Measurements from ENCODE around the gene KCTD8. TPM values are rescaled to one million over a fixed set of nuclear protein-coding genes. Genes with fewer than 3 reads are reported as not detected.

Gene KCTD8
- total RNA-seq, 1 donor from 2014 or later, result not detected

GRCh38 chr4:44162538-44163270 lies 285.9 kb downstream of the KCTD8 start:
- no peak overlapping the region for H2AFZ ChIP-seq (replicated peaks)

GRCh38 chr4:44161756-44162155 lies 286.9 kb downstream of the KCTD8 start:
- H3K27me3 Mint-ChIP-seq (ENCODE audit: insufficient read depth, low read depth), result no peaks in the 10 kb centered on the region
- no peaks in the 10 kb centered on the region for H3K36me3 Mint-ChIP-seq
- H3K4me3 Mint-ChIP-seq, result no peak overlapping the region
- no peak overlapping the region for H2AFZ ChIP-seq (replicated peaks)
- H3K9me3 Mint-ChIP-seq, result peaks cover 3% of the 10 kb centered on the region
- no peaks in the 10 kb centered on the region for H3K27me3 ChIP-seq
- no peaks in the 10 kb centered on the region for H3K36me3 ChIP-seq
- no peak overlapping the region for H3K9ac ChIP-seq
- no peaks in the 10 kb centered on the region for H3F3A ChIP-seq (ENCODE audit: low read depth)
- H3K27ac Mint-ChIP-seq, result no peak overlapping the region
- no peak overlapping the region for H3K4me3 ChIP-seq
- H3K4me1 Mint-ChIP-seq, result peaks cover 4% of the 10 kb centered on the region
- TF ChIP-seq EZH2phosphoT487 (IDR thresholded peaks at IDR 0.05) (no peak), CTCF (IDR thresholded peaks at IDR 0.05) (no peak), EZH2 (IDR thresholded peaks at IDR 0.05) (no peak)
- DNase-seq (ENCODE audit: low spot score), result no peak
- H3K27ac ChIP-seq, result no peak overlapping the region
- H3K79me2 ChIP-seq (ENCODE audit: low read depth), result no peaks in the 10 kb centered on the region
- no peaks in the 10 kb centered on the region for H3K9me3 ChIP-seq (ENCODE audit: low read depth)
- H3K4me2 ChIP-seq, result no peak overlapping the region
- H4K20me1 ChIP-seq (ENCODE audit: low read depth), result no peaks in the 10 kb centered on the region
- no peaks in the 10 kb centered on the region for H3K4me1 ChIP-seq

More at GRCh38 chr4:44162538-44163270, 285.9 kb downstream of the KCTD8 start:
- H3K27ac ChIP-seq, result no peak overlapping the region
- Mint-ChIP-seq H3K36me3 (no peaks in the 10 kb centered on the region), H3K27ac (no peak overlapping the region), H3K9me3 (peaks cover 7% of the 10 kb centered on the region), H3K27me3 (ENCODE audit: insufficient read depth, low read depth) (no peaks in the 10 kb centered on the region), H3K4me3 (no peak overlapping the region), H3K4me1 (peaks cover 4% of the 10 kb centered on the region)
- no peak overlapping the region for H3K4me3 ChIP-seq
- H3K79me2 ChIP-seq (ENCODE audit: low read depth), result no peaks in the 10 kb centered on the region
- DNase-seq (ENCODE audit: low spot score), result no peak
- no peaks in the 10 kb centered on the region for H3K4me1 ChIP-seq
- no peaks in the 10 kb centered on the region for H3K9me3 ChIP-seq (ENCODE audit: low read depth)
- no peak for TF ChIP-seq CTCF (IDR thresholded peaks at IDR 0.05)
- TF ChIP-seq EZH2 (IDR thresholded peaks at IDR 0.05), result no peak
- no peak overlapping the region for H3K9ac ChIP-seq
- no peaks in the 10 kb centered on the region for H3F3A ChIP-seq (ENCODE audit: low read depth)
- no peaks in the 10 kb centered on the region for H3K27me3 ChIP-seq
- no peaks in the 10 kb centered on the region for H4K20me1 ChIP-seq (ENCODE audit: low read depth)
- H3K4me2 ChIP-seq, result no peak overlapping the region
- no peaks in the 10 kb centered on the region for H3K36me3 ChIP-seq

GRCh38 chr4:44160776-44161367 lies 287.7 kb downstream of the KCTD8 start:
- TF ChIP-seq EZH2 (IDR thresholded peaks at IDR 0.05) (no peak), EZH2phosphoT487 (IDR thresholded peaks at IDR 0.05) (no peak), CTCF (IDR thresholded peaks at IDR 0.05) (no peak)
- H4K20me1 ChIP-seq (ENCODE audit: low read depth), result no peaks in the 10 kb centered on the region
- no peak overlapping the region for H3K4me3 ChIP-seq
- no peaks in the 10 kb centered on the region for H3F3A ChIP-seq (ENCODE audit: low read depth)
- no peaks in the 10 kb centered on the region for H3K4me1 ChIP-seq
- Mint-ChIP-seq H3K4me1 (peaks cover 4% of the 10 kb centered on the region), H3K36me3 (no peaks in the 10 kb centered on the region), H3K9me3 (no peaks in the 10 kb centered on the region), H3K4me3 (no peak overlapping the region), H3K27ac (no peak overlapping the region), H3K27me3 (ENCODE audit: insufficient read depth, low read depth) (no peaks in the 10 kb centered on the region)
- H3K36me3 ChIP-seq, result no peaks in the 10 kb centered on the region
- no peaks in the 10 kb centered on the region for H3K79me2 ChIP-seq (ENCODE audit: low read depth)
- no peak overlapping the region for H2AFZ ChIP-seq (replicated peaks)
- DNase-seq (ENCODE audit: low spot score), result no peak
- no peaks in the 10 kb centered on the region for H3K27me3 ChIP-seq
- no peak overlapping the region for H3K4me2 ChIP-seq
- H3K9ac ChIP-seq, result no peak overlapping the region
- H3K27ac ChIP-seq, result no peak overlapping the region
- no peaks in the 10 kb centered on the region for H3K9me3 ChIP-seq (ENCODE audit: low read depth)

Data from neural progenitor cell (in vitro differentiated cells).